Stimulated activated CD4-positive, alpha-beta T cell treated with anti-CD3 and anti-CD28 coated beads, TNF-alpha, amount 100 ng/mL, for 1 hour (primary cell): ENCODE data around the gene UMODL1.
"Not testable (repeated sequence)": the region's sequence is repeated elsewhere in the genome, so short reads cannot be mapped to it uniquely, and the experiment has no call there.

Experiments
- DNase-seq, 3 donors: peaks; one replicate each; pipeline ENCODE4 v3.0.0-alpha.2; 2020; ENCODE audit warnings: low read depth in 3 of 3, low spot score in 1 of 3

Gene UMODL1

DNA sequence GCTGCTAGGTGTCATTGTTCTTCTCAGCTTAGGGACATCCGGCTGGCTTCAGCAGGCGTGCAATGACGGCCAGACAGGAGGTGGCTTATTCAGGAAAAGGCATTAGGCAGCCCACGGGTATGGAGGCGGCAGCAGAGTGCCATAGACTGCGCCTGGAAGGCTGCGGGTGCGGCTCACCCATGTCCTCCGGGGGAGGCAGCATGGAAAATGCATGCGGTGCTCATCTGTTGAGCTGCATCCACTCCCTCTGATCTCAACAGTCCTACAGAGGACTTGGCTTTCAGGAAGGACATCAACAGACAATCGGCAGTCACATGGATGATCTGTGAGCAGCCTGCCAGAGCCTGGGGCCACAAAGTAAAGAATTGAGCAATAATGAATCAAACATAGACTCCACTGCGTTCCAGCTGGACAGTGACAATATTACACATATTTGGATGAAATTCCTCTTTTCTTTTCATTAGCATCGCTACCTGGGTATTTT is 42.9 kb downstream of the UMODL1 start:
- no peak for DNase-seq

DNA sequence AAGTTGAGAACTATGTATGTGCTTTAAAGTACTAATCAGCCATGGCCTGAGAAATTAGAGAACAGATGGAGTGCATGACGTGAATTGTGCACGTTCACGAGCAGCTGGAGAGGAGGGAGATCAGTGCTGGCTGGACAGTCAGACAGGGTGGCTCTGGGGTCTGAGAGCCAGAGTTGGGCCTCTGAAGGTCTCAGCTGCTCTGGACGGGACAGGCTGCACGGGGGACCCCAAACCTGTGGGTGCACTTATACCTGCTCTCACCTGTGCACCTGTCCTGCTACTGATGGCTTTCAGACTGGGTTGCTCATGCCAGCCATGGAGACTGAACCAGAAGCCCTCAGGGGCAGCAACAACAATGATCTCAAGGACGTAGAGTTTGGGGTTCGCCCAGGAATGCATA is 43.5 kb downstream of the UMODL1 start:
- DNase-seq = no peak

DNA sequence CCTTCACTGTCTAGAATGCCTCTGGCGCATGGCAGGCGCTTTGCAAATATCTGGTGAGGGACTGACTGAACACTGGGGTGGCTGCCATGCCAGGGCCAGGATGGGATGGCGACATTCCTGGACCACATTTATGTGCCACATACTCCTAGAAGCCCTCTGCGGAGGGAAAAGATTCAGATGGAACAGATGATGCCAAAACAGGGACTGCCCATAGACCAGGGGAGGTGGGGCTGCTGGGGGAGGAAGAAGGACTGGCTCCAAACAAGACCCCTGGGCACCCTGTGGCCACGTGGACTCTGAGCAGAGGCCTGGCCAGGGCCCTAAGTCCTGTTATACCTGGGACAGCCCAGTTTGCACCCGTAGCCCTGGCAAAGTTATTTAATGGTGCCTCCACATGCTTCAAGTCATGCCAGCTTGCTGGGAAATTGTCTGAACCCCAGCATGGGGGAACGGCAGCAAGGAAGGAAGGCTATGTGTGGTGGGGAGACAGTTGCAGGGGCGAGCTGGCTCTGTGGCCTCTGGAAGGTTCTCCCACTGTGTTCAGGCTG is 44.1 kb downstream of the UMODL1 start:
- DNase-seq = no peak

DNA sequence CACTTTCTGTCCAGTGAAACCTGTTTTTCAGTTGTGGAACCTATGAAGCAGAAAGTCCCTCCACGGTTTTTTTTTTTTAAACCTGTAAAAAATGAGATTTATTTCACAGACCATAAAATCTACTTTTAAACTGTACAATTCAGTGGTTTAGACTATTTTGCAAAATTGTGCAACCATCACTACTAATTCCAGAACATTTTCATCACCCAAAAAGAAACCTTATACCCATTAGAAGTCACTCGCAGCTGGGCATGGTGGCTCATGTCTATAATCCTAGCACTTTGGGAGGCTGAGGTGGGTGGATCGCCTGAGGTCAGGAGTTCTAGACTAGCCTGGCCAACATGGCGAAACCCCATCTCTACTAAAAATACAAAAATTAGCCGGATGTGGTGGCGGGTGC is 45.4 kb downstream of the UMODL1 start:
- DNase-seq = not testable (repeated sequence)

DNA sequence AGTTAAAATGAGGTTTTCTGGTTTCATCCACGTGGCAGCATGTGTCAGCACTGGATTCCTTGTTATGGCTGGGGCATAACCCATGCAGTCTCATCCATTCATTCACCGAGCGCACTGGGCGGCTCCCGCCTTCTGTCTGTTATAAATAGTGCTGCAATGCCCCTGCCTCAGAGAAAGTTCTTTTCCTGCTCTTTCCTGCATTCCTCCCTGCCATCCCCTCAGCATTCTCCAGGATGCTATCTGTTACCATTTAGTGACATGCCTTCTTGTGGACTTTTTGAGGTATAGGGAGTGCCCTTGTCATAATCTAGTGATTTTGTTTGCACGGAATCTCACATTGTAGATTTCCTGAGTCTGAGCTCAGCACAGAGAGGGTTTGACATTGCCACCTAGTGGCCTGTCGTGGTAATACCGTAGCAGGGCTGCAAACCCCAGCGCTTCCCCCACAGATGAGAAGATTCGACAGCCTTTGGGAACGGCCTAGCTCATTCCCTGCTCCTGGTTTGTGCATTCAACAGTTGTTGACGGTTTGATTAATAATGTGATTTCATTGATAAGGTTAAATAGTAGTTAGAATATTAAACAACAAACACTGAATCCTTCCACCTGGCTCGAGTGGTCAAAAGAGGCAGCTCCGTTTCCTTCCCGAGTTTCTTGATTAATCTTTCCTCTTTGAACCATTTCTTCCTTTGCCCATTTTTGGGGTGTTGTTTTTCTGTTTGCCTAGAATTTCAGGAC is 46.3 kb downstream of the UMODL1 start:
- DNase-seq = peak; percentile 31 to 75 (median 59)

DNA sequence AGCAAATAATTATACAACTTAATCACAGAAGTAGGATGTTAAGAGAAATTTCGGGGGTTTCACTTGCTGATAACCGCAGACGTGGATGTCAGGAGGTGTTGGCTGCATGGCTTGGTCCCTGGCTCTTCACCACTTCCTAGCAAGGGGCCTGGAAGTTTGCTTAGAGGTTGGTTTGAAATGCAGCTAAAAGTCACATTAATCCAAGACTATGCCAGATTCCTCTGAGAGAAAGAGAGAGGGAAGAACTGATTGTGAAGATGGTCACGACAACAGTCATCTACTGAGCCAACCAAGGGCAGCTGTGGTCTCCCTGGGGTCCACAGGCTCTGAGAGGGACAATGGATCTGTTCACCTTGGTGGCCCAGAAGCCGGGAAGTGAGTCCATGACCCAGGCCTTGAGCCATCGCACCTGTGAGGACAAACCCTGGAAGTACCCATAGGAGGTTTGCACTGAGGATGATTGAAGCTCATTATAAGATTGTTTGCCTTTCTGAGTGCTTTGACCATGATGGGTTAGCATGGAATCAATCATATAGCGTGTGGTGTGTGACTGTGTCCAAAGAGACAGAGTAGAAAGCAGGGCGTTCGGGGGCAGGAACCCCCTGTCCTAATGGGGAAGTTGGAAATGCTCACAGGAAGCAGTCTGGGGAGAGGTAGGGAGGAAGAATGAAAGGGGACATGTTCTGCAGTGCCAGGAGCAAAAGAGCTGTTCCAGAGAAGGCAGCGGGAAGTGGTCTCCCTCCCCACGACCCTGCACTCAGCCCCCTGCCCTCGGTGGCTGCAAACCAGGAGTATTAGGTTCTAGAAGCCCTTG is 47.1 kb downstream of the UMODL1 start:
- no peak for DNase-seq

DNA sequence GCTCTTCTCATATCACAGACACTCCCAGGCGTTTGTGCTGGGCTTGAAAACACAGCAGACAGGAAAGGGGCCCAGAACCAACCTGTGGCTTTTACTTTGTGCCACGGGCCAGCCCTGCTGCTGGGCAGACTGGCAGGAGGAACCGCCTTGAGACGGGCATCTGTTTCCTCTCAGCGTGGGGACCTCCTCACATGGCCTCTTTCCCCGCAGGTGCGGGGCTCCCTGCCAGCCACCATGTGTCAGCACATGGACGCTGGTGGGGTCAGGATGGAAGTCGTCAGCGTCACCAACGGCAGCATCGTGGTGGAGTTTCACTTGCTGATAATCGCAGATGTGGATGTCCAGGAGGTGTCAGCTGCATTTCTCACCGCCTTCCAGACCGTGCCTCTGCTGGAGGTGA is 47.8 kb downstream of the UMODL1 start:
- no peak for DNase-seq

DNA sequence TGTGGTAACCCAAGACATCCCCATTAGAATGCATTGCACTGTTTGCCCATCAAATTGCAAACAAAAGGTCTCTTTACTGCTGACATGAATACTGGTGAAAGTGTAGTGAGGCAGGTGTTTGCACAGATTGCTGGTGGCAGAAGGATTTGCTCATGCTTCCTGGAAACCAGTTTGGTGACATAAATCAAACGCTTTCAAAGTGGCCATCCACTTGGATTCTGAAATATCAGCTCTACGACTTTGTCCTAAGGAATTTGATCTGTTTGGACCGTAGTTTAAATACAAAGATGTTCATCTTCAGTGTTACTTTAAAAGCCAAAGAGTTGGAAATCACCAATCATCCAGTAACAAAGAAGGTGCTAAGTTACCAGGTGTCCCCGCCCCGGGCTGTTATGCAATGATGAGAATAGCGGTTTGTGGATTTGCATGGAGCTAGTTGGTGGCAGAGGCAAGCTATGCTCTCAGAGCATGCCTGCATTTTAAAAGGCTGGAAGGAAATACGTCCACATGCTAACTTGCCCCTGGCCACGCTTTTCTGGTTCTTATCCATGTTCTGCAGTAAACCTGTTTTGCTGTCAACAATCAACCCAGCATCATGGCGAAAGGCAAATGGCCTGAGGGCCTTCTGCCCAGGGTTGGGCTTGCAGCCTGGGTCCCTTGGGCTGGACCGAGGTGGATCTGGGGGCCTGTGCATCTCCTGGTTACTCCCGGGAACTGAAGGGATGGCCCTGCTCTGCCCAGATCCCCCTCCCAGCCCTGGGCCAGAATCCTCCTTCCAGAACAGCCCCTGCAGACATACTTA is 49.2 kb downstream of the UMODL1 start:
- DNase-seq = no peak

DNA sequence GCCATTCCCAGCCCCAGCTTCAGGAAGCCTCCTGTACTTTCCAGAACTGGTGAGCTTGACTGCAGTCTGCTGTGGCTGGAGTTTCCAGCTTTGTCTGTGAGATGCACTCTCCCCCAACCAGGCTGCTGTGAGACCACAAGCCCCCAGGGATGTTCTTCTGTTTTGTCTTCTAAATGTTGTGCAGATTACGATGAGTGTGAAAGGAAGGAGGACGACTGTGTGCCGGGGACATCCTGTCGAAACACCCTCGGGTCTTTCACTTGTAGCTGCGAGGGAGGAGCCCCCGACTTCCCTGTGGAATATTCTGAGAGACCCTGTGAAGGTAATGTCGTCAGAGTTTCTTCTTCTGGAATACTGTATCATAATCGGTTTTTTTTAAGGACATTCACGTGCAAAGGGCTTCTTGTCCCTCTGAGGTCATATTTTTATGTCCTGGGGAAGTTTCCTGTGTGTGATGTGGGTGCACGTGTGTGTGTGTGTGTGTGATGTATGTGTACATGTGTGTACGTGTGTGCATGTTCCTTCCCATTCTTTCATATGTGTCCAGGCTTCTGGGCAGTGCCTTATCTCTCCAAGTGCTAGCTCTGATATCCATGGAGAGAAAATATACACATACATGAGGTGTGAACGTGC is 49.9 kb downstream of the UMODL1 start:
- no peak for DNase-seq

DNA sequence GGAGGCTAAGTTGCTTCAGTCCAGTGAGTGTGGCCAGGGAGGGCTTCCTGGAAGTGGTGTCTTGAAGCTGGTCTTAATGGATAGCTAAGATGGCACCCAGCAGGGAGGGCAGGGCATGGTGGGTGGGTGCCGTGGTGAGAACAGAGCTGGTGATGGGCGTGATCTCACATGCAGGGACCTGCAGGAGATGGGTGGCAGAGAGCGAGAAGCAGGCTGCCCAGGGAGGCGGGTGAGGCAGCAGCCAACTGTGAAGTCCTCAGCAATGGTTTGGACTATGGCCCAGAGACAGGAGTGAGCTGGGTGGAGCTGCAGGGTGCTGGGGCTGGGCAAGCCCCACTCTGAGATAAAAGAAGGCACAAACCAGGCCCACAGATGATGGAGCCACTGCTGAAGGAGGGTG is 50.7 kb downstream of the UMODL1 start:
- no peak for DNase-seq

DNA sequence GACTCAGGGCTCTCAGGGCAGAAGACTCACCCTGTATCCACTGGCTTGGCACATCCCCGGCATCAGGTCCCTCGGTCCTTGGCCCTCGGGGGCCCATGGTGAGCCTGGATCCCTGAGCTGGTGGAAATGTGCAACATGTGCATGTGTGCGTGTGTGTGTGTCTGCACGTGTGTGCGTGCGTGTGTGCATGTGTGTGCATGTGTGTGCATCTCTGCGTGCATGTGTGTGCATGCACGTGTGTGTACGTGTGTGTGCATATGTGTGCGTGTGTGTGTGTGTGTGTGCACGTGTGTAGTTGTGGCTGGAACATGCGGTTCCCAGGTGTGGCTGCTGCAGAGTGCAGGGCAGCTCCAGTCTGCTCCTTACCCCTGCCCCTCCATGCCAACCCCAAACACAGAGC is 51.3 kb downstream of the UMODL1 start:
- DNase-seq = no peak

DNA sequence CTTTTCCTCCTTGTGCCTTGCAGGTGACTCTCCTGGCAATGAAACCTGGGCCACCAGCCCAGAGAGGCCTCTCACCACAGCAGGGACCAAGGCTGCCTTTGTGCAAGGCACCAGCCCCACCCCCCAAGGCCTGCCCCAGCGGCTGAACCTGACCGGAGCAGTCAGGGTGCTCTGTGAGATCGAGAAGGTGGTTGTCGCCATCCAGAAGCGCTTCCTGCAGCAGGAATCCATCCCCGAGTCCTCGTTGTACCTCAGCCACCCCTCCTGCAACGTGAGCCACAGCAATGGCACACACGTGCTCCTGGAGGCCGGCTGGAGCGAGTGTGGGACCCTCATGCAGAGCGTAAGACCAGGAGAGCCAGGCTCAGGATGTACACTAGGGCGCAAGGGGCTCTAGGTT is 51.7 kb downstream of the UMODL1 start:
- DNase-seq = no peak

DNA sequence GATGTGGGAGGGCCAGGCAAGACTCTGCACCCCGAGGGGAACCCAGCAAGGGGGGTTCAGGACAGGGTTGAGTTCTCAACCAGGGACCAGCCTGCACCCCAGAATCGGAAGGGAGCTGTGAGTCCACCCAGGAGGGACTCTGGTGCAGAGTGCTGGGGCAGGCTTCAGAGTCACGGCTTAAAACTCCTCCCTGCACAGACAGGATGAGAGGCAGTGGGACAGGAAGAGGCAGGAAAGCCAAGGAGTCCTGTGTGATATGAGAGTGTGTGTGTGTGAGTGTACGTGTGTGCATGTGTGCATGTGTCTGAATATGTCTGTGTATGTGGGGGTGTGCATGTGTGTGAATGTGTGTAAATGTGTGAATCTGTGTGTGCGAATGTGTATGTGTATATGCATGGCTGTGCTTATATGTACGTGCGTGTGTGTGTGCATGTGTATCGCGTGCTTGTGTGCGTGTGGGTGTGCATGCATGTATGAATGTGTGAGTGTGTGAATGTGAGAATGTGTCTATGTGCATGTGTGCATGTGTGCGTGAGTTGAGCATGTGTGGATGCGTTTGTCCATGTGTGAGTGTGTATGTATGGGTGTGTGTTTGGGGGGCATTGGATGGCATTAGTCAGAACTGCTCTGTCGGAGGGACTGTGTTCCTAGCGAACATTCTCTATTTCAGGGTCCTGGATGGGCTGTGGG is 52.2 kb downstream of the UMODL1 start:
- no peak for DNase-seq

DNA sequence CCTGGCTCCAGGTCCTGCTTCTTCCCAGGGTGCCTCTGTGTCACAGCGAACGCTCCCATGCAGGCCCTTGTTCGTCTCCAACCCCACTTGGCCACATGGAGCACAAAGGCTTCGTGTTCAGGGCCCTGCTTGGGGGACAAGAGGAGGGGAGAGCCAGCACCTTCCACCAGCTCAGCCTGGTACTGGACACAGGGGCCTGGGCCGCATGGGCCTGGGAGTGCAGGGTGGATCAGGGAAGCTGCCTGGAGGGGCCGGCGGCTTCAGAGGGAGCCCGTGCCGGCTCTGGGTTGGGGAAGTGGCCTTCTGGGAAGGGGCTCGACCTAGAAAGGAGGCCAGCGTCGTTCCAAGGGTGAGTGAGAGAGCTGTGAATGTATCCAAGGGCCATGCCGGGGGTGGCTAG is 53.0 kb downstream of the UMODL1 start:
- no peak for DNase-seq

DNA sequence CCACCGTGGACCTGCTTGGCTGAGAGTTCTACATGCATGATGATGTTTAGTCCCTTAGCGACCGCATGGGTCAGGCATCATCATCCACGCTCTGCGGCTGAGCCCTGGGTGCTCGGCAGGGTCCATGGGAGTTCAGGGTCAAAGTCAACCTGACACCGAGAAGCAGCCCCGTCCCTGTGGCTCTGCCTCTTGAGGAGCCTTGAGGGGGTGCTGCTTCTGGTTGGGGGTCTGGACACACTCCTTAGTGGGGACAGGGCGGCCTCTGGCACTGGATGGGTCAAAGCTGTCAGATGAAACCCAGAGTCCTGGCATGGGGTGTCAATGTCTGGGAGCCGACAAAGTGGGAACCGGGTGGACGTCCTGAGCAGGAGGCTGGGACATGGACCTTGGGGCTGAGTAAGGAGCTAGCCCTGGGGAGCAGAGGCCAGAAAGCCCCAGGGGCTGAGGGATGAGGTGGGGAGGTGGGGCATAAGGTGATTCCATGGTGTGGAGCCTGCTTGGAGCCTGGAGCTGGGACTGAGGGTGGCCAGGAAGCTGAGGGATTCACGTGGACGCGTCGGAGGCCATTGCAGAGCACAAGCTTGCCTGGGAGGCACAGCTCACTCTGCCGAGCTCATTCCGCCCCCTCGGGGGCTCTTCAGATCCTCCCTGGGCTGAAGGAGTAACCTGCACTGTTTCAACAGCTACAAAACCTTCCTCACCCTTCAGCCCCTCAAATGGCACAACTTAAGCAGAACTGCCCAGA is 53.9 kb downstream of the UMODL1 start:
- no peak for DNase-seq

DNA sequence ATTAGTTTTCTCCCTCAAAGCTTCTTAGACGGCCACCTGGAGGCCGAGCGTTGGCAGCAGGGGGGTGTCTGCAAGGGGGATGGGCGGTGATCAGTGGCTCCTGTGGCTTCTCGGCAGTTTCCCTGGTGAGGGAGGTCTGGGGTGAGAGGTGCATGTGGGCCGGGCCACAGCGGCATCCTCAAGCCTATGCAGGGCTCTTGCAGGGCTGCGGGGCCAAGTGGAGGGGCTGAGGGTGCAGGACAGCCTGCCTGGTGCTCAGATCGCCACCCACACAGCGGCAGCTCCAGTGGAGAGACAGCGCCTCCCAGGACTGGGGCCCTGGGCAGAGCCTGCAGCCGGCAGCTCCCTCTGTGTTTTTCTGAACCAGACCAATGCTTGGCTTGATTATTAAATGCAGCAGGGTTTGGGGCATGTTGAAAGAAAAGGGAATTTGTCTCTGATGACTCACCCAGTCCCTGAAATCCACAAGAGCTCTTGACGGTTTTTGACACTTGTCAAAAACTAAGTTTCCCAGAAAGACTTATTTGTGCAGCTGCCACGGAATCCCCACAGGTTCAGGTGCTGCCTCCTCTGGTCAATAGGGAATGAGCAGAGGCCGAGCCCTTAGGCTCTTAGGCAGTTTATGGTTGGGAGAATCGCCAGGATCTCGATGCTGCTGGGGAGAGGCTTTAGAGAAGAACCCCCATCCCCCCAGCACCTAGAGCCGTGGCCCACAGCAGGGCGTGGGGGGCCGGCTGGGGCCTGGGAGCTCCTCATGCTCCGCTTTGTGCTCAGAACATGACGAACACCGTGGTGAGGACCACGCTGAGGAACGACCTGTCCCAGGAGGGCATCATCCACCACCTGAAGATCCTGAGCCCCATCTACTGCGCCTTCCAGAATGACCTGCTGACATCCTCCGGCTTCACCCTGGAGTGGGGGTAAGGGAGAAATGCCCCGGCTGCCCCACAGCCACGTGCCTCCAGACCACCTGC is 54.7 kb downstream of the UMODL1 start:
- DNase-seq = no peak

DNA sequence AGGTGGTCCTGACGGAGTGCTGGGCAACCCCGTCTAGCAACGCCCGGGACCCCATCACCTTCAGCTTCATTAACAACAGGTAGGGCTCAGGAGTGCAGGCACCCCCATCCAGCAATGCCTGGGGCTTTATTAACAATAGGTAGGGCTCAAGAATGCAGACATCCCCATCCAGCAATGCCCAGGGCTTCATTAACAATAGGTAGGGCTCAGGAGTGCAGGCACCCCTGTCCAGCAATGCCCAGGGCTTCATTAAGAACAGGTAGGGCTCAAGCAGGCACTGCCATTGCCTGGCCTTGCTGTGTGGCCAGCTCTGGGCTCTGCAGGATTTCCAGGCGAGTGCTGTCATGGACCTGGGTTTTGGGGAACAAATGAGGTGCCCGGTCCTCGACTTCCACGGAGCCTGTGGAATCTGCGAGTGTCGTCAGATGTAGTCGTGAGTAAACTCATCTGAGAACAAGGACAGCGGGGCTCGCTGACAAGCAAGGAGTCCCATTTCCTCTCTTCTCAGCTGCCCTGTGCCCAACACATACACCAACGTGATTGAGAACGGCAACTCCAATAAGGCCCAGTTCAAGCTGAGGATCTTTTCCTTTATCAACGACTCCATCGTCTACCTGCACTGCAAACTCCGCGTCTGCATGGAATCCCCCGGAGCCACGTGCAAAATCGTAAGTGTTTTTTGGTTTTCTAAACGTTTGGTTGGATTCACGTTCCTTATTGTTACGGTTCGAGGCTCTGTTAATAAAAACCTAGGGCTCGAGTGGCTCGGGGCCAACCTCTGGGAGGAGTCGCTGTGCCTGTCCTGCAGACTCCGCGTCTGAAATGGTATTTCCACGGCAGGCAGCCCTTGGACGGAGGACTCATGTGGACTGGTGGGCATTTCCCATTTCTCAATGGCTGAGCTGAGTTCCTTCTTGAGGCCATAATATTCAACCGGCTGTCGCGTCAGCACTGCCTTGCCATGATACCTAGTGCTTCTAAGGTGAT is 56.3 kb downstream of the UMODL1 start:
- no peak for DNase-seq
